Effector CD8-positive, alpha-beta T cell (primary cell): ENCODE data around the gene BTBD10.
A peak's percentile ranks its signal among the peaks of the same experiment; 100 is the strongest.

Source experiments
- DNase-seq: peaks from one replicate; lab custom pipeline; 2025; lab: John Stamatoyannopoulos, UW

Gene BTBD10

DNA sequence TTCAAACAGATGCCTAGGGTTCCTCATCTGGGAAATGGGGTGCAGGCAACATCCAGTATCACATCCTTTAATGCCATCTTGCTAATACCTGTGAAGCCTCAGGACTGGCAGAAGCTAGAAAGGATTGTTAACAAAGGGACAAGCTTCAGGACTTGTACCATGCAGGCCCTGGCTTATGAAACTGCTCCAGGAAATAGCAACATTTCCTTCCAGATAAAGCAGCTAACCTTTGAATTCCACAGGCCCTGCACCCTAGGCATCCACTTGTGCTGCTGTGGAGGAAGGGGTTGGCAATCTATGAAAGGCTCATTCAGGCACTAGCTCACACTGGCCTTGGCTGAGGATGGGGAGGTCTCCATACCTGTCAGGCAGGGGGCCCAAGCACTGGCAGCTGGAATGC is 87.2 kb downstream of the BTBD10 start:
- DNase-seq, result no peak

DNA sequence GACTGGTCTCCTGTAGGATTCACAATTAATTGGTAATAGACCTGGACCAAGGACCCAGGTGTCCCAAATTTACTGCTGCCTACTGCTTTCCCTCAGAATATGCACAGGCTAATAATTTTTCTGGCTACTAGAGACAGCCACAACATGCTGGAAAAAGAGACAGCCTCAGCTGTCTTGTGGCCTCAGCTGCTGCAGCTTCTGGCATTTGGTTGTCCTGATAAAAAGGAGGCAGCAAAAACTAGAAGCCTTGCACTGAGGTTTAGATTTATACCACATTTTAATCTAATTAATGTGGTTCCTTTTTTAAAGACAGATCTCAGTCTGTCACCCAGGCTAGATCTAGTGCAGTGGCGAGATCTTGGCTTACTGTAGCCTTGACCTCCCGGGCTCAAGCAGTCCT is 89.8 kb downstream of the BTBD10 start:
- no peak for DNase-seq

DNA sequence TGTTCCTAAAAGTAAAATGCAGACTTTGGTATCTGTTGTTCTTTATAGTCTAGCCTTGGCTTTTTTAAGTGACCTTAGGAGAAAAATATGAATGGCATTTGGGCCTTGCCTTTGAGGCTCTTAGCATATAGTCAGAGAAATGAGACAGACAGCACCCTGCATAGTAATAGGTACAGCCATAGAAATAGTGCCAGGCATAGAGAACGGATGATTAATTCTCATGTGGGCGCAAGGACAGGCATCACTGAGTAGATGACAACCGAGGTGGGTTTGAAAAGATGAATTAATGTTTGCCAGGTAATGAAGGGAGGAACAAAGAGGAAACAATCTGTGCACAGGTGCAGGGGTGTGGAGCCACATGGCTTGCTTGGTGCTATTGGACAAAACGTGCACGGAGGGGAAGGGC is 95.0 kb downstream of the BTBD10 start:
- no peak for DNase-seq

DNA sequence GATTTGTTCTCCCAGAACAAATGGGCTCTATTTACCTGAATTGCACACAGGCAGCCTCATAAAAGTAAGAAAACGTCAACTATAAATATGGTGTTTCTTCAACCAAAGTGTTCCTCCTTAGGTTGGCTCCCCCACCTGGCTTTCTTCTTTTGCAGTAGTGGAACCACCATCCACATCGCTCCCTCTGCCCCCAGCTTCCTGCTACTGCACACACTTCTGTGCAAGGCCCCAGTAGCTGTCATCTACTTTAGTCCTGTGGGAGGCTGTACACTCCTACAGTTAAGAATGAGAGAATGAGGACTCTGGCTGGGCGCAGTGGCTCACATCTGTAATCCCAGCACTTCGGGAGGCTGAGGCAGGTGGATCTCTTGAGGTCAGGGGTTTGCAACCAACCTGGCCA is 95.9 kb downstream of the BTBD10 start:
- no peak for DNase-seq

DNA sequence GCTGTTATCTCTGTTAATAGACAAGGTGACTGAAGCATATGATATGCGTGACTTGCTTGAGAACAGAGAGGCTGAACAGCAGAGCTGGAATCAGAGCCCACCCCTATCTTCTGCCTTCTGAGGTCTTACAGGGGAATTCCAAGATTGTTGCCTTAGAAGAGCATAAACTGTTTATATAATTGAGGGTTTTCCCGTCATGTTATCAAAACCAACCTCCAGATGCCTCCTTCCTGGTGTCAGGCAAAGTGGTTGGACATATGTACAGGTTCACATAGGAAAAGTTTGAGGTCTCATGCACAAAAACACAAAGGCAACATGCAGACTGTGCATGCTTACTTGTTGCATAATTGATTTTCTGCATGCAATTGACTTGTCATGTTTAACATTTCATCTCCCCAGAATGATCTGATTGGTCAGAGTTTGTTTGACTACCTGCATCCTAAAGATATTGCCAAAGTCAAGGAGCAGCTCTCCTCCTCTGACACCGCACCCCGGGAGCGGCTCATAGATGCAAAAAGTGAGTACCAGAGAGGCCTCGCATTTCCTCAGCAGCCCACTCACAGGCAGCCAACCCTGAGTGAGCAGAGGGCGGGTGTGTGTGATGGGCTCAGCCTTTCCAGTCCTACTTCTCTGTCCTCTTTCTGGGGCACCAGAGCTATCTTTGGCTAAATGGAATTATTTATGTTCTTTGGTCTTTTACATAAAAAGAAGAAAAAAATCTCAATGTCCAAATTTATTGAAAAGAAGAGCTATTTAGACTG is 96.6 kb downstream of the BTBD10 start:
- no peak for DNase-seq

DNA sequence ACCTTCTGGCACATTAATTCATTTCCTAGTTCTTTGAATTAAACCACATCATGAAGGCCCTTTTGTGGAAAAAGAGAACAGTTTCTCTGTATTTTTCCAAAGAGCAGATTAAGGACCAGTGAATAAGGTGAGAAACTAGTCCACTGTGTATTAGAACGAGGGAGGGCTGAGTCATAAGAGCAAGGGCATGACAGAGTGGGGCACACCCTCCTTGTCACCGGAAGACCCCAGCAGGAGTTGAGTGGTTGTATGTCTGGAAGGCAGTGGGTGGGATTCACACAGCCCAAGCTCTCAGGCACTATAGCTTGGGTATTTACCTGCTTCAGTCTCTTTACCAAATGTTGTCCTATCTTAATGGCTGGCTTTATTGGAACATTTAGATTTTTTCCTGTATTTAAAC is 98.6 kb downstream of the BTBD10 start:
- no peak for DNase-seq

DNA sequence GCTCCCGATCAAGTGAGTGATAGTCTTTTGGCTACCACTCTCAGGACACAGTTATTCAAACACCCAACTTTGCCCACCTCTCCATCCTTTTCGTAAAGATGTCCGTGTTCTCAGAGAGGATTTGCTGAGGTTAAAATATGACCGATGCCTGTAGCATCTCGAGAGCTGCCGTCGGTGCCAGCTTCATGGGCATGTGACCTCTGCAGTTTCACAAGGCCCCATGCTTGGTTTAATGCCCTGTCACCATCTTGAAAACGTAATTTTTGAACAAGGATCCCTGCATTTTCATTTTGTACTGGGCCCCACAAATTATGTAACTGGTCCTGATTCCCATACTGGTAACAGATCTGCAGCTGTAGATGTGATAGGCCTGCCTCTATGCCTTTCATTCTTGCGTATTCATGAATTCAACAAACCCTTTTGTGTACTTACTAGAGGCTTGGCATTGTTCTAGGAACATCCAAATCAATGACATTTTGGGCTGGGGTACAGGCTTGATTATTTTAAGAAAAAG is 100.4 kb downstream of the BTBD10 start:
- DNase-seq, result no peak

DNA sequence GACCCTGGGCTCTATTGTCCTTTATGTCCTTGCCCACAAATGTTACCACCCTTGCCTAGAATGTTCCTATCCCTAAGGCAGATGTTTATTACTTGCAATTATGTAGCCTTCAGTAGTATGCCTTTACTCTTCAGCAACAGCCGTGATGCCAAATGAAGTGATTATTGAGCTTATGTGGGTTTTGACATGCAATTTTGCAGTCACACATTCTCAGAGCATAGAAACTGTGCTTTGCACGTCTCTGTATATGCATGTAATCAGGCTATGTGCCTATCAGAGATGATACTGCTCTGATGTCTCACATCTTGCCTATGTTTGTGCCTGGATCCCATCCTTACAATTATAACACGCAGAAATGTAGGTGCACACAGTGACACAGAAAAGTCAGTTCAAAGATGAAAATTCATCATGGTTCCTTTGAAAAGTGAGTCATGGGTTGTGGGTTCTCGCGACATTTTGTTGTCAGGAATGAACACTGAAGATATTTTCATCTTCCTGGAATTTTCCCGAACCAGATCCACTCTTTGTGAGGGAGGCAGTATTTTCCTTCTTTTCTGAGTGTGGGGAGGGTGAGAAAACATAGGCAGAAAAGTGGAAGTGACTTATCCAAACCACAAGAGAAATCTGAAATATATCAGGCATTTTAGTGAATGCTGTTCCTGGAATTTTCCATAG is 104.3 kb downstream of the BTBD10 start:
- DNase-seq, result no peak

DNA sequence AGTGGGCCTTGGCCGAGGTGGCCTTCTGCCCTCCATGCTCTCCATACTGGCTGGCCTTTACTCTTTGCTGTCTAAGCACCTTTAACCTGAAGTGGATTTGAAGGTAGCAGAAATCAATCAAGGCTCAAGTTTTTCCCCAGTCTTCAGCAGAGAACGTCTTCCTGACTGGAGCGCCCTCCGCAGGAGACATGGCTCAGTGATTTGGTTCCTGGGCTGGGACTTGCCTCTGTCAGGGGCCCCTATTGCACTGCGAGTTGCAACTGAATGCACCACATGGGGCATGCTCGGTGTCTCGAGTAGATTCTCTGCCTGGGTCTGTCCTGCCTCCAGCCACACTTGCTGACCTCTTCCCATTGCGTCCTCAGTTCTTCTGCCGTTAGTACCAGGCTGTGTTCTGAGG is 105.8 kb downstream of the BTBD10 start:
- no peak for DNase-seq

DNA sequence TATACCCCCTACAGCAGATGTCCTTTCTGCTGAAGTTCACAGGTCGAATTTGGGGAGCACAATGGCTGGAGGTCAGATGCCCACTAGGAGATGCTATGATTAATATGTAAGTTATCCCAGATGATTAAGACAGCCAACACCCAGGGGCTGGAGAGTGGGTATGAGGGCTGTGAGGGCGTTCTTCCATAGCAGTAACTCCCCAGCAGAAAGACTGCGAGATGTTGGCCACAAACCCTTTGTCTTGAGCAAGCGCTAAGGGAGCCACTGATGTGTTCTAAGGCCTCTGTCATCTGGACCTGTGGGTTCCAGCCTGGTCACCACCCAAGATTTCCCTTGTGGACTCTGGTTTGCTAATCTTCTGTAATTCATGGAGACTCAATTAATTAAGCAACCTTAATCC is 107.8 kb downstream of the BTBD10 start:
- DNase-seq, result no peak

DNA sequence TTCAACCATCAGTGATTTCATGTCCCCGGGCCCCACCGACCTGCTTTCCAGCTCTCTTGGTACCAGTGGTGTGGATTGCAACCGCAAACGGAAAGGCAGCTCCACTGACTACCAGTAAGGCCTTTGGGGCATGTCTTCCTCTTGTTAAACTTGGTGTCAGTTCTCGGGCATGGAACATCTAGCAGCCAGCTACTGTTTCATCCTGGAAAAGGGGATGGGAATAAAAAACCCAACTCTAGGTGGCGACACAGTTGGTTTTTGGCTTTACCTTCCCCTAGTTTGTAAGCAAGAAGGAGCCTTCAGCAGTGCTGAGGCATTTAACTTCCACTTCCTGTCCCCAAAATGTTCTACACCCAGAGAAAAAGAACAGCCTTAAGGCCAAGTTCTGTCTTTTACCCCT is 108.7 kb downstream of the BTBD10 start:
- DNase-seq, result no peak

DNA sequence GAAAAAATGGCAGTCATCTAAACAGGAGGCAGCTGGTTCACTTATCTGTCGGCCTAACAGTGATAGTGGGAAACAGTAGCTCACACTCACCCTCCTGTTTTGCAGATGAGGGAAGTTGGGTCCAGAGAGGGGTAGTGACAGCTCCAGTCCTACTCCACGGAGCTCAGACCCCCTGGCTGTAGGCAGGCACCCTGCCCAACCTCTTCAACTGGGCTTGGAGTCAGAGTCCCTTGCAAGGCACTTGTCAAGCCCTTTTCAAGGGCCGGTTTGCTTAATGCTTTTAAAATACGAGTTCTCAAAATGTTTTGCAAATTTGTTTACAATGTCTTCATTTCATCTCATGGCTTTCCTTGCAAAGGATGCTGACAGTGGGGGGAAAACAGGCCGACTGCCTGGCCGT is 110.3 kb downstream of the BTBD10 start:
- DNase-seq, result no peak

DNA sequence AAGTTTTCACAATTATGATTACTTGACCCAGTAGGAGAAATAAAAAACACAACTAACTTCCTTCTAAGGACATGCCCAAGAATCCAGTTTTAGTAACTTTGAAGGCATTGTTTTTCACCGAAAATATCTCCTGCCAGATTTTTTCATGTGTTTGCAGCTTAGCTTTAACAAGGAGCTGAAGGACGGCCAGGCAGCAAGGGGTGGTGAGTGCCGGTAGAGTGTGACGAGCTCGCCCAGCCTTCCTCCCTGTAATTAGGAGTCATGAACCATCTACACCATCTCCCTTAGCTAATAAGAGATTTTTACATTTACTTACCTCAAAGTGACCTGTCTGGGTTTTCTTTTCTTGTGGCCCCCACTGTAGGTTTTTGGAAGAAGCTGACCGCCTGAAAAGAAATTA is 113.4 kb downstream of the BTBD10 start:
- DNase-seq, result no peak

DNA sequence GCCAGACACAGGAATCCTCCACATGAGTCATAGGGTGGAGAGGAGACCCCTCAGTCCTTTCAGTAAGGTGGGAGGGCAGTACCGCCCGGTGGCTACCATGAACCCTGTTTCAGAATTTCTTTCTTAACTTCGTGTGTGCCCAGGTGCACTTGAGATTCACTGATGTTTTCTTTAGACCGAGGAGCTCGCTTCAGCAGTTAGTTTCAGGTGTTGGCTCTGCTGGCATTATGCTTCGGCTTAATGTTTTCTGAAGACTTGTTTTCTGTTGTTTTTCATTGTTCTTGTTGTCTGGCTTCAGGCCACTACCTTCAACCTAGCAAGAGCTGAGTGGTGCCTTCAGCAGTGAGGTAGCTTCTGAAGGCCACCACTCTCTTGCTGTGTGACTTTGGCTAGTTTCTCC is 114.0 kb downstream of the BTBD10 start:
- no peak for DNase-seq

DNA sequence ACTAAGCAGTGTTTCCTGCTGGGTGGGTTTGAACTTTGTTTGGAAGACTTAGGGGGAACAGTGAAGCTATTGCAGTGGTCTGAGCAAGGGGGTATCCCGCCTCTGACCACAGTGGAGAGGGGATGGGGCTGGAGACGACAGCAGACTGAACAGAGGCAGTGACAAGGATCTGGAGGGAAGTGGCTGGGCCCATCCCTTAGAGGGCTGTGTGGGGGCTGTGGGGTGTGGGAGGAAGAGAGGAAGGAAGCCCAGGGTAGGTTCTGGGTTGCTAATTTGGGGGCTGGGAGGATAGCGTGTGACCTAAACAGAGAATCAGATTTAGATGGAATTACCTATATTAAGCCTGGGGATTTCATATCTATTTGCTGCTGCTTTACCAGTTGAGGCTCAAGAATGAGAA is 114.7 kb downstream of the BTBD10 start:
- no peak for DNase-seq

DNA sequence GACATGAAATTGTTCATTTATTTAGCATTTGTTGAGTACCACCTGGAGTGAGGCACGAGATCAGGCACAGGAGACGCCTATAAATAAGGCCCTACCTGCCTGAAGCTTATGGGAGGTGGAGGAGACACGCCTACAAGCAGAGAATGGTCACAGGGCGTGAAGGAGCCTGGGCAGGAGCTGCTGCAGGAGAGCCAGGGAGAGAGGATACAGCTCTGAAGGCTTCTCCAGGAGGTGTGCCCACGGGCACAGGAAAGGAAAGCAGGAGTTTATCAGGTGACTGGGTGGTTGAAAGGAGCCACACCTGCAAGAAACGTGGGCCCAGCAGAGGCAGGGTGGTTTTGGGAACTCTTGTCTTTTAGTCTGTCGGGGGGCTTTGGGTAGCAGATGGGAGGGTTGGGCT is 115.1 kb downstream of the BTBD10 start:
- no peak for DNase-seq

DNA sequence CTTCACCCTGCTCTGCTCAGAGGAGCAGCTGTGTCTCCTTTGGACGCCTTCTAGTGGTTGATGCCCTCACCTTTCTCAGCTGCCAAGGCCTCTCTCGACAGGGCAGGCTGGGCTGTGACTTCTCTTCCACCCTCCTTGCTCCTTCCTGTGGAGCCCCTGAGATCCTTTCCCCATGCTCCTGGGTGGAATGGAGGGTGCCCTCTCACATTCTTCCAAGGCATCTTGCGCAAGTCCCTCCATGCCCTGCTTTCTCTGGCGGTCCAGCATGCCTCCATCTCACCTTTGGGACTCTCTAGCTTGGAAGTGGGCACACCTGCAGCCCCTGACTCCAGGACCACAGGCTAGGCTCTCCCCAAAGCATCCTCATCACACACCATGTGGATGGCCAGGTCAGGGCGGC is 116.6 kb downstream of the BTBD10 start:
- DNase-seq, result no peak

DNA sequence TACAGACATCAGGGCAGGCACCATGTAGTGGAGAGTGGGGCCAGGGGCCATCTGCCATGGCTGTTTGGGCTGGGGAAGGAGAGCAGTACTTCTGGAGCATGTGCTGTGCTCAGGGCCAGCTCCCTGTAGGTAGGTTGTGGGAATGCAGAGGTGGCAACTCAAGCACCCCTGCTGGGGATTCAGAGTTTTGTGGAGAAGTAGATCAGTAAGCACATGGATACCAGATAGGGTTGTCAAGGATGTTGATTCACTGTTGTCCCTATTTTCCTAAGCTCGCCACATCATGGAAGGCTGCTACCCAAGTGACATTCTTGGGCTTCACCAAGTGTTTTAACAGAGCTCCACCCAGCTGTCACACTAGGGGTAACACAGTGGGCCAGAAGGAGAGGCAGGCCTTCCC is 118.2 kb downstream of the BTBD10 start:
- no peak for DNase-seq

DNA sequence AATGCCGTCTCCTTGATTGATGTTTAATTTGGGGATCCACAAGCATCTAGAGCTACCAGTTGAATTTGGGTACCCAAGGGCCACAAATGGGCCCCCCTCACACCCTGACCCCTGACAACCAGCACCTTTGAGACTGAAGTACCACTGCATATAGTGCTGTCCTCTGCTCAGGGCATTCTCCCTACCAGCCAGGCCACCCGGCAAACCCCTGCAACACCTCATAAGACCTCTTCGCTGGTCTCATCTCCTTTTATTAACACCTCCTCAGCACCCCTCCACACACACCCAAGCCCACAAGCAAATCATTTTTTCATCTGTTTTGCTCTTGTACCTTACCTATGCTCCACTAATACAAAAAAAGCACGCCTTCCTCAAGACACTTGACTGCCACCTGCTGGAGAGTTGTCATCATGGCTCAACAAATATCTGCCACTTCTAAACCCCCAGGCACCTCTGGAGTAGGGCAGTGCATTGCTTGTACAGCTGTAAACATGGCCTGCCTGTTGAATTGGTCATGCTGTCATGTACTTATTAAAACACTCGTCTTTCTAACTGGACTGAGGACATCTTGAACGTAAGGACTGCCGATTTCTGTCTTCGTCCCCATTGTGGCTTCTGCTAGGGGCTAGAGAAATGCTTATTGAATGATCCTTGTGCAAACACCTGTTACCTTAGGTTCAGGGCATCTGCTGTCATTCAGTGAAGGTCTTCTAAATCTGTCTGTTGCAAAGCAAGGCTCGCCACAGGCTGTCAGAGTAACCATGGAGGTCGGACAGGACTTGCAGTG is 118.9 kb downstream of the BTBD10 start:
- DNase-seq, result peak; percentile 52

DNA sequence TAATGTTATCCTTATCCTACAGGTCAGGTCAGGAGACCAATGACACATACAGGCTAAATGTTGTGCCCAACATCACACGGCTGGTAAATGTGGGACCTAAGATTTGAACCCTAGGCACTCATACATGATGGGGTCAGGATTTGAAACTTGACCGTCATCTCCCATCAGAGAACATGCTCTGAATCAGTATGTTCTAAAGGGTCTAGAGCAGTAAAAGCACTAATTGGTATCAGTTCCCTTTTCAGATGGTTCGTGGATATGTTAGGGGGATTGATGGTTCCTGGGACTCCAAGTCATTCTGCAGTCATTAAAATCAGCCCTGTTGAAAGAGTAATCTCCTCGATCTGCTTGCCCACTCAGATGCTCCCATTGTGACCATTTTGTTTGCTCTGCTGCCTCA is 120.0 kb downstream of the BTBD10 start:
- no peak for DNase-seq

DNA sequence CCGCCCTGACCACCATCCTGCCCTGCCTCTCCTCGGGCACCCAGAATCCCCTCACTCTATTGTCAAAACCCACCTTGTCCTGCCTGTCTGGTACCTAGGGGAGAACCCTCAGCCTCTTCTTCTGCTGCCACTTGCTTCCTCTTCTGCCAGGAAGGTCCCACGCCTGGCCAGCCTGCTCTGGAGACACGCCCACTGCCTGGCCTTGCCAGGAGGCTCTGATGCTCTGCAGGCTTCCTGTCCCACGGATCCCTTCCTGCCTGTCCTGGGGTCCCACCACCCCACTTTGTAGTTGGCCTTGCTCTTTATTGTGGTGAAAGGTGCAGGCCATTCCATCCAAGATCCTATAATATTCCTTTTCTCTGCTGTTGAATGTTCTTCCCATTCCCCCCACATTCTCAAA is 122.0 kb downstream of the BTBD10 start:
- DNase-seq, result no peak

DNA sequence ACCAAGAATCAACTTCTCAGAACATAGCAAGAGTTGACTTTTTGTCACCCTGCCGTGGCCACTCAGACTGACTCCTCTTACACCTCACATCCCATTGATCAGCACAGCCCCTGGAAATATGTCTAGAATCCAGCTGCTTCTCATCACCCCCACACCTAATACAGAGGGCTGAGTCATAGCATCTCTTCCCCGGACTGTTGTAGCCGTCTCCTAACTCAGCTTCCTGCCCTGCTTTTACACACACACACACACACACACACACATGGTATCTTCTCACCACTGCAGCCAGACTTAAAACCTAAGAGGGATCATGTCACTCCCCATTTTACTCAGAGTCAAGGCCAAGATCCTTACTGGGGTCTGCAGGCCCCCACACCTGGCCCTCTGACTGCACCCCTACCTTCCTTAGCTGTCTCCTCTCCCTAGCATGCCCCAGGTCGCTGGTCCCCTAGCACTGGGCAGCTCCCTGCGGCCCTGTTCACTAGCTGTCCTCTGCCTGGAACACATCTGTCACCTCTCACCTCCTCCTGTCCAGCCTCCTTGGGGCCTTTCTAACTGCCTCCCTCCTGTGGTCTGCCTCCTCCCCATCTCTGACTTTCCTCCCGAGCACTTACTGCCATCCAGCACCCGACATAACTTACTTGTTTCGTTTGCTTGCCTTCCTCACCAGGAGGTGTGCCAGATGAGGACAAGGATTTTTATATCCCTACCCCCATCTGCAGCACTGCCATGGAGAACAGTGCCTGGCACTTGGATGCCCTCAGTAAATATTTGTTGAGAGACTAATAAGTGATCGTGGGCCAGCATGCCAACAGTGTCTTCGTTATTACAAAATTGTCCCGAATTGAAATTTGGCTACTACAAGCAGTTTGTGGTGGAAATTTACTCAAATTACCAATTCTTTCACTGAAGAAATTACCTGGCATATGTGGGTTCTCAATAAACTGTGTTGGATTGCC is 123.5 kb downstream of the BTBD10 start:
- no peak for DNase-seq
